Activated gamma-delta T cell (primary cell): ENCODE measurements around the gene FAM228B.

Experiments
- DNase-seq: peaks from one replicate; lab custom pipeline; 2025; lab: John Stamatoyannopoulos, UW

FAM228B gene

GRCh38 chr2:24204505-24204904, 81.2 kb downstream of the FAM228B start:
- no peak for DNase-seq

GRCh38 chr2:24205131-24205530, 81.9 kb downstream of the FAM228B start:
- DNase-seq, result no peak

GRCh38 chr2:24206242-24206641, 83.0 kb downstream of the FAM228B start:
- no peak for DNase-seq

- no peak for DNase-seq
Measured at GRCh38 chr2:24206714-24207113, 83.4 kb downstream of the FAM228B start.

- DNase-seq, result no peak
Measured at GRCh38 chr2:24207359-24207758, 84.1 kb downstream of the FAM228B start.

GRCh38 chr2:24208490-24208889, 85.2 kb downstream of the FAM228B start:
- DNase-seq, result peak; percentile 11

GRCh38 chr2:24209389-24210105, 86.3 kb downstream of the FAM228B start:
- no peak for DNase-seq

GRCh38 chr2:24210106-24210455, 86.8 kb downstream of the FAM228B start:
- no peak for DNase-seq

GRCh38 chr2:24210723-24211122, 87.5 kb downstream of the FAM228B start:
- no peak for DNase-seq

- DNase-seq, result no peak
Measured at GRCh38 chr2:24211408-24211807, 88.1 kb downstream of the FAM228B start.

GRCh38 chr2:24214880-24215279, 91.6 kb downstream of the FAM228B start:
- DNase-seq, result no peak
